NCI-H2171 treated with DMSO at 0.1 percent for 48 hours (cell line): ENCODE data around the gene MDH1B.

Source experiments
- DNase-seq: peaks from one replicate; lab custom pipeline; 2025; lab: John Stamatoyannopoulos, UW

Gene MDH1B

DNA sequence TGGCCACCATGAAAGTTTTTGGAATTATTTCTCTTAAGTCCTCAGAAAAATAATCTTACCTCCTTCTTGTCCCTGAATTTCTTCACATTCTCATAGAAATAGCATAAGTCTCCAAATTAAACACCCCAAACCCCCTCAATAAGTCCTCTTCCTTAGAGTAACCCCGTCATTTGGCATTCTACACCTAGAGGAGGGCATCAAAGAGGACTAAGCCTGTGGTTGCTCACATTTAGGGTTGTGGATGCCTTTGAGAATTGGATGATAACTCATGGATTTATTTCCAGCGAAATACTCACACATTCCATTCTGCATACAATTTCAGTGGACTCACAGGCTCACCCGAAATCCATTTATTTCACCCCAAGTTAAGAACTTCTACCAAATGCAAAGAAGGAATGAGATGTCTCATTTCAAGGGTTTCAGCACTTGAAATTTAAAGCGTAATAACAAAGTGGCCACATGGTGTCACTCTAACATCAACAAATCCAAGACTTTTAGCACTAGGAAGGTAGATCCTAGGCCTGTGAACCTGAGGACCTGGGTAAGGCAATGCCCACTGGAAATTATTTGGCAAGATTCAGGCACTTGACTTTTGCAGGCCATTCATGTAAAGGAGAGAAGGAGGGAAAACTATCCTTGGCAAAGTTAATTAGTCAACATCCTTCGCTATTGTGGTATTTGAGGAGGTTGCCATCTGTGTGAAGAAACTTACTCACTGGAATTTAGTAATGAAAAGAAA is 71.6 kb downstream of the MDH1B start:
- peak; percentile 62 for DNase-seq

DNA sequence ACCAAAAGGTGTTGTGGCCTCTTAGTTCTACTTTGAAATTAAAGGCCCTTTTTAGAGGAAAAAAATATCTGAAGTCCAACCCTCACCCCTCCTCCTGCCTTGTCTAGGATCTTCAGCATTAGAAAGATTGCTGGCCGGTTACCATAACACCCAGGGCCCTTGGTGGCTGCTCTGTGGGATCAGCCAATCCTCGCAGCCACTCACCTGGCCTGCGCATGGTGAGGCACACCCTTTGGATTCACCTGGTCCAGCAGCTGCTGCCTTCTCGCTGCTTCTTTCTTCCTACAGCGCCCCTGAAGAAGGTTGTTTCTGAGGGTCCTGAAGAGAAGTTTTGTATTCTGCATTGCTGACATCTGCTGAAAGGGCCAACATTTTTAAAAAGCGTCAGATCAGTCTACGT is 72.2 kb downstream of the MDH1B start:
- DNase-seq, result no peak

DNA sequence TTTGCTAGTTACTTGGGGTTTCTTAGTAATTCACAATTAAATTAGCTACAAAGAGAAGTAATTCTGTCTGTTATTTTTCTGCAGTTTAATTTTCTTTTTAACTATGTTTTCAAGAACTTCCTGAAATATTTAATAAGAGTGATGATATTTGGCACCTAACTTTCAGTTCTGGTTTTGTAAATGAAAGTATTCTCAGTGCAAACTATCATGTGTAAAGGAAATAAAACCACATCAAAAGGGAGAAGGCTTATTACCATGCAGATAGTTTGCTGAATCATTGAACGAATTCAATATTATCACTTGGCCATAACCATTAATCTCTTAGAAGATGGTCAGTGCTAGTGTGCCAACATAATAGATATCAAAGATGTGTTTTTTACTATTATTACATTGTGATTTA is 76.1 kb downstream of the MDH1B start:
- no peak for DNase-seq

DNA sequence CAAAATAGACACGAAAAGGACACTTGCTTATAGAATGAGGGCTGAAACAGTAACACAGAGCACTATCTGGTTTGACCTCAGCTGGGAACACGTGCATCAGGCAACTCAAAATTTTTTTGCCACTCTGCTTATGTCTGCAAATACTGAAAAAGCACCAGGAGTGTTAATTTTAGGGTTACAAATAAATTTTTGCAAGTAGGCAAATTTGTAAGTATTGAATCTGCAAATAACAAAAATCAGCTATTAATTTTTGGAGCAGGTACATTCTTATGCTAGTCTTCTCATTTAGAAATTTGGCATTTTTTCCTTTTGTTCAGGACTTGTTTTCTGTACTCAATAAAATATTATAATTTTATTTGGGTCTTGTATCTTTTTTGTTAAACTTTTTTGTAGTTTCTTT is 76.7 kb downstream of the MDH1B start:
- DNase-seq, result no peak
